ENCODE measurements around the gene PRPF38B.

GRCh38 chr1:108719656-108720435 lies 27.7 kb downstream of the PRPF38B start:
- TF ChIP-seq POLR2A (IDR thresholded peaks at IDR 0.05; ENCODE audit: low read depth, low read length): no peak
- no peak for TF ChIP-seq CTCF (conservative IDR thresholded peaks at IDR 0.05; ENCODE audit: low read depth, low read length)
- no peak; the same call in 1 of the 2 replicates for TF ChIP-seq BHLHE40 (IDR thresholded peaks at IDR 0.05; ENCODE audit: low read depth, low read length)
- no peak for TF ChIP-seq SMC3 (IDR thresholded peaks at IDR 0.05; ENCODE audit: low read depth, low read length)
- TF ChIP-seq RCOR1 (IDR thresholded peaks at IDR 0.05; ENCODE audit: insufficient replicate concordance, low read length): no peak
- no peak for TF ChIP-seq CHD1 (IDR thresholded peaks at IDR 0.05; ENCODE audit: low read depth, low read length)
- peak; percentile 90 for TF ChIP-seq FOS (IDR thresholded peaks at IDR 0.05; ENCODE audit: low read depth, low read length)
- no peak for TF ChIP-seq RAD21 (IDR thresholded peaks at IDR 0.05; ENCODE audit: low read length)
- peak; percentile 87 for TF ChIP-seq MAFK (IDR thresholded peaks at IDR 0.05; ENCODE audit: low read depth, low read length)

Measured in IMR-90 (cell line).